Suprapubic skin (tissue), 4 donors: ENCODE data around the gene OSBPL6. TPM values are rescaled to one million over a fixed set of nuclear protein-coding genes. Genes with fewer than 3 reads are reported as not detected.

Experiments
- DNase-seq, 2 donors: peaks; one replicate each; pipeline ENCODE4 v3.0.0-alpha.2; 2019; ENCODE audit warnings: low spot score in 2 of 2
- H3K27ac ChIP-seq: fragments of 200-600 bp; sonication (generic); one replicate; pipeline ENCODE4 v1.5.1; 2019
- H3K27me3 ChIP-seq: fragments of 200-600 bp; sonication (generic); one replicate; pipeline ENCODE4 v1.5.1; 2019
- H3K36me3 ChIP-seq: fragments of 200-600 bp; sonication (generic); one replicate; pipeline ENCODE4 v1.5.1; 2019
- H3K4me1 ChIP-seq: fragments of 200-600 bp; sonication (generic); one replicate; pipeline ENCODE4 v1.5.1; 2019
- H3K4me3 ChIP-seq: fragments of 200-600 bp; sonication (generic); one replicate; pipeline ENCODE4 v1.5.1; 2019; ENCODE audit warnings: mild to moderate bottlenecking
- H3K9me3 ChIP-seq: fragments of 200-600 bp; sonication (generic); one replicate; pipeline ENCODE4 v1.5.1; 2019
- EP300 ChIP-seq: sonication (generic); formaldehyde crosslinking; IDR thresholded peaks from one replicate; pipeline ENCODE4 v1.6.1; 2017; ENCODE audit warnings: antibody characterized with exemption
- POLR2A ChIP-seq, 2 donors: fragments of 450-650 bp; IDR thresholded peaks; one replicate each; pipeline ENCODE4 v1.6.1; 2017; ENCODE audit warnings: antibody characterized with exemption in 2 of 2, mild to moderate bottlenecking in 2 of 2, moderate library complexity in 2 of 2
- POLR2AphosphoS5 ChIP-seq, 3 donors: sonication (generic); formaldehyde crosslinking; IDR thresholded peaks; one replicate each; pipeline ENCODE4 v1.6.1; 2017; ENCODE audit warnings: antibody characterized with exemption in 3 of 3
- WGBS: methylation state at CpG from one replicate; pipeline ENCODE4 v1.1.5; 2018; 5-methylcytosine and 5-hydroxymethylcytosine counted together
- total RNA-seq, 4 donors: library from RNA; depleted of rRNA; stranded (reverse); fragments of >200 nt; gene quantifications; one replicate each; pipeline ENCODE4 v1.1.0, GENCODE V29; 2016
- TF ChIP-seq, protein P1 (sequence below), 2 donors: fragments of 200-600 bp in 1 of 2; fragments of 450-650 bp in 1 of 2; sonication (generic) in 1 of 2; IDR thresholded peaks; one replicate each; pipeline ENCODE4 v1.5.1; 2016 to 2019; ENCODE audit warnings: antibody characterized with exemption in 2 of 2, mild to moderate bottlenecking in 1 of 2, moderate library complexity in 1 of 2

Gene OSBPL6
- total RNA-seq, 4 donors from 2014 or later: 19.5 to 30.9 (median 23.9) TPM

DNA sequence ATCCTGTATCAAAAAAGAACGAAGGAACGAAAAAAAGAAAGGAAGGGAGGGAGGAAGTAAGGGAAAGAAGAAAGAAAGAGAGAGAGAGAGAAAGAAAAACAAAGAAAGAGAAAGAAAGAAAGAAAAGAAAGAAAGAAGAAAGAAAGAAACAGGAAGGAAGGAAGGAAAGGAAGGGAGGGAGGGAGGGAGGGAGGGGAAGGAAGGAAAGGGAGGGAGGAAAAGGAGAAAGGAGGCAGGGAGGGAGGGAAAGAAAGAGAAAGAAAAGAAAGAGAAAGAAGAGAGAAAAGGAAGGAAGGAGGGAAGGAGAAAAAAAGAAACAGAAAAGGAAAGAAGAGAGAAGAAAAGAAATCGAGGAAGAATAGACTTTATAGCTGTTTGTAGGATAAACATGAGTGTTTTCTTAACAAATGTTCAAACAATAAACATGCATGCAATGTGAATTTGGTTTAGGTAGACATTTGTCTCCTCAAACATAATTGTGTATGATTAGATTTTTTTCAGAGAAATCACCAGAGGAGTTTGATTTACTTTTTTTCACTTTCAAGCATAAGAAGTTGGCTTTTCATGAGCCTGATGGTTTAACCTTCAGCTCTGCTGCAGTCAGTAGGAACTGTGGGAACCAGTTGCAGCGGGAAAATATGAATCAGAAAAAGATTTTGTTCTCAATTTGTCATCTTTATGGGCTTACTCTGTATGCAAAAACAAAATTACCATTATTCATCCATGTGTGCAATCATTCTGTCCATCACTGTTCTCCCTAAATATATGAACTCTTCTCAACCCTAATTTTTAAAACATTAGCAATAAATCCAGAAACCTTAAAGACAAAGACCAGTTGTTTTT, 185.1 kb downstream of the OSBPL6 start:
- no peak overlapping the region for H3K27ac ChIP-seq
- no peak overlapping the region for H3K4me3 ChIP-seq
- TF ChIP-seq POLR2AphosphoS5 (IDR thresholded peaks at IDR 0.05) (no peak), POLR2A (IDR thresholded peaks at IDR 0.05) (no peak), EP300 (no peak)
- TF ChIP-seq, protein P1, sequence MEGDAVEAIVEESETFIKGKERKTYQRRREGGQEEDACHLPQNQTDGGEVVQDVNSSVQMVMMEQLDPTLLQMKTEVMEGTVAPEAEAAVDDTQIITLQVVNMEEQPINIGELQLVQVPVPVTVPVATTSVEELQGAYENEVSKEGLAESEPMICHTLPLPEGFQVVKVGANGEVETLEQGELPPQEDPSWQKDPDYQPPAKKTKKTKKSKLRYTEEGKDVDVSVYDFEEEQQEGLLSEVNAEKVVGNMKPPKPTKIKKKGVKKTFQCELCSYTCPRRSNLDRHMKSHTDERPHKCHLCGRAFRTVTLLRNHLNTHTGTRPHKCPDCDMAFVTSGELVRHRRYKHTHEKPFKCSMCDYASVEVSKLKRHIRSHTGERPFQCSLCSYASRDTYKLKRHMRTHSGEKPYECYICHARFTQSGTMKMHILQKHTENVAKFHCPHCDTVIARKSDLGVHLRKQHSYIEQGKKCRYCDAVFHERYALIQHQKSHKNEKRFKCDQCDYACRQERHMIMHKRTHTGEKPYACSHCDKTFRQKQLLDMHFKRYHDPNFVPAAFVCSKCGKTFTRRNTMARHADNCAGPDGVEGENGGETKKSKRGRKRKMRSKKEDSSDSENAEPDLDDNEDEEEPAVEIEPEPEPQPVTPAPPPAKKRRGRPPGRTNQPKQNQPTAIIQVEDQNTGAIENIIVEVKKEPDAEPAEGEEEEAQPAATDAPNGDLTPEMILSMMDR (IDR thresholded peaks at IDR 0.05): no peak
- peaks cover 4% of the 10 kb centered on the region for H3K36me3 ChIP-seq
- no peaks in the 10 kb centered on the region for H3K27me3 ChIP-seq
- DNase-seq: no peak
- H3K9me3 ChIP-seq: no peaks in the 10 kb centered on the region
- WGBS: 91% methylated on average over 4 of the region's 4 CpGs
- H3K4me1 ChIP-seq: no peaks in the 10 kb centered on the region

DNA sequence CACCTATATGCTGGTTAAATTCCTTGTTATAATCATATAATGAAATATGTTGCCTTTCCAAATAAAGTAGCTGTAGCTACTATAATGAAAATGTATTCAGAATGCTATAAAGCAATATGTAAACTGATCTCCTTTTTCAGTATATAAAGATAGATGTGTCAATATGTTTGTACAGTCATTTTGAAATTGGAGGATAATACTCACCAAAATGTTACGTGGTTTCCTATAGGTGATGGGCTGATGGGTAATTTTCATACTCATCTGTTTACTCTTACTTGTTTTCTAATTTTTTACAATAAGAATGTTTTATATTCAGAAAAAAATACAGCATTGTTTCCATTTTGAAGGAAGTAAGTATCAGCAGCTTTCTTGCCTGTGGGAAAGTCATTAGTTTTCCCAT, 186.5 kb downstream of the OSBPL6 start:
- Histone ChIP-seq H3K27ac (no peak overlapping the region), H3K27me3 (no peaks in the 10 kb centered on the region), H3K4me1 (no peaks in the 10 kb centered on the region), H3K9me3 (no peaks in the 10 kb centered on the region), H3K4me3 (no peak overlapping the region), H3K36me3 (peaks cover 4% of the 10 kb centered on the region)
- TF ChIP-seq, protein P1 (IDR thresholded peaks at IDR 0.05): no peak
- TF ChIP-seq POLR2A (IDR thresholded peaks at IDR 0.05) (no peak), POLR2AphosphoS5 (IDR thresholded peaks at IDR 0.05) (no peak), EP300 (no peak)
- 93% methylated on average over 1 of the region's 1 CpG for WGBS
- DNase-seq: no peak

DNA sequence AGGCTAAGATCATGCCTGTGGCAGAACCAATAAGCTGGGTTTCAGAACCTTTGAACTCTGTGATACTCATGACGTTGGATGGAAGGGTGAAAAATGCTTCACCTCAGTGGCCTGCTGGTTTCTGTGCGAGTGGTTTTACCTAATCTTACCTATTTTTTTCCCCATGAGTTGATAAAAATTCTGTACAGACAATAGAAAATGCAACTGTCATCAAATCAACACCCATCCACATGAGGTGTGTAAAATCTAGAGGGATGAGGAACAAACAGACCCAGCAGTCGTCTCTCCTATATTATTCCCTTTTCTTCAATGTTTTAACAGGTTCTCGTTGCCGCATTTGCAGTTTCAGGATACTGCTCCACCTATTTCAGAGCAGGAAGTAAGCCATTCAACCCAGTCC, 189.4 kb downstream of the OSBPL6 start:
- Histone ChIP-seq H3K4me1 (no peaks in the 10 kb centered on the region), H3K36me3 (peaks cover 5% of the 10 kb centered on the region), H3K9me3 (no peaks in the 10 kb centered on the region), H3K27me3 (no peaks in the 10 kb centered on the region), H3K4me3 (no peak overlapping the region), H3K27ac (no peak overlapping the region)
- DNase-seq: no peak
- TF ChIP-seq, protein P1 (IDR thresholded peaks at IDR 0.05): no peak
- TF ChIP-seq POLR2A (IDR thresholded peaks at IDR 0.05) (no peak), POLR2AphosphoS5 (IDR thresholded peaks at IDR 0.05) (no peak), EP300 (no peak)
- WGBS: 92% methylated on average over 5 of the region's 5 CpGs

DNA sequence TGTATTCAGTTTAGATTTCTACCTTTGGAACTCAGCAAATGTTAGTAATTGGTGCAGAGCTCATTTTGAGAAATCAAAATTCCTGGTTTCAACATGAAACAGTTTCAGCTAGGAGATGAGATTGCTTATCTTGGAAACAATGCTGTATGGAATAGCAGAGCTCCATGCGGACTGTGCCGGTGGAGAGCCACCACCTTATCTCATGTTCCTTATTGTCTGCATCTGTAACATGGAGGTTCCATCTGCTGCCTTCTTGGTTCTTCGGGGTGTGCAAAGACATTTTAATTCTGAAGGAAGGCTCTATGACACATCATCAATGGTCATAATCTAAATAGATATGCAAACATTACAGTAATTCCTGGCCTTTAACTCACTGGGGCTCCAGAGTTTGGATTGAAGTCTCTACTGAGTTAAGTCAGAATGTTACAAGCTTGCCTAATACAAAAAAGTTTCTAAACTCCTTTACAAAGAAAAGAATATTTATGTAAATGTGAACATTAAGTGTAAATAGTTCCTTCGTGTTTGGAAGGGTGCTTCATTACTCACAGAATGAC, 191.4 kb downstream of the OSBPL6 start:
- DNase-seq: no peak
- H3K27me3 ChIP-seq: no peaks in the 10 kb centered on the region
- H3K27ac ChIP-seq: no peak overlapping the region
- no peak overlapping the region for H3K4me3 ChIP-seq
- no peaks in the 10 kb centered on the region for H3K9me3 ChIP-seq
- WGBS: 90% methylated on average over 4 of the region's 4 CpGs
- peaks cover 11% of the 10 kb centered on the region for H3K36me3 ChIP-seq
- no peaks in the 10 kb centered on the region for H3K4me1 ChIP-seq
- no peak for TF ChIP-seq POLR2A (IDR thresholded peaks at IDR 0.05)
- TF ChIP-seq, protein P1 (IDR thresholded peaks at IDR 0.05): no peak

DNA sequence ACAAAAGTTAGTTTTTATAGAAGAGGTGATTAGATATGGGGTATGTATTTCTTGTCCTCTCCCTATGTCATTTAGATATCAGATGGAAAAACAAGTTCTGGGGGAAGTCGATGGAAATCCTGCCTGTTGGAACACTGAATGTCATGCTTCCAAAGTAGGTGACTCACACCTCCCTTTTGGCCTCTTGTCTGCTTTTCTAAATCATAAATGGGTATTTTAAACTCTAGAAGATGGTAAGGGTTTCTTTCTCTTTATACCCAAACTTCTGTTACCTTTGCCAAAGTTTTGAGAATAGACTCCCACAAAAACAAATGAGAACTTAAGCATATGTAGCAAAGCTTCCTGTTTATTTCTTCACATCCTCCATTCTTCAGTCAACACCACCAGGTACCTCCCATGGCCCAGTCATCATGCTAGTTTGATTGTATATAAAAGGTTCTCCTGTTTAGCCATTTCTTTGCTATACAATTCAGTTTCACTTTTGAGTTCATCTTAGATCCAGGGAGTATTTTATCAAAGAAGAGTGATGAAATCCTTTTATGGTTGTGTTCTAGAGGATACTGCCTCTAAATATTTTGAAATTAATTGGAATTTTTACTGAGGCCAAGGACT, 192.8 kb downstream of the OSBPL6 start:
- 43% methylated on average over 1 of the region's 1 CpG for WGBS
- no peaks in the 10 kb centered on the region for H3K4me1 ChIP-seq
- no peaks in the 10 kb centered on the region for H3K27me3 ChIP-seq
- no peaks in the 10 kb centered on the region for H3K9me3 ChIP-seq
- H3K27ac ChIP-seq: no peak overlapping the region
- peaks cover 11% of the 10 kb centered on the region for H3K36me3 ChIP-seq
- TF ChIP-seq POLR2AphosphoS5 (IDR thresholded peaks at IDR 0.05): no peak
- TF ChIP-seq, protein P1 (IDR thresholded peaks at IDR 0.05): no peak
- TF ChIP-seq POLR2A (IDR thresholded peaks at IDR 0.05): no peak
- TF ChIP-seq EP300: no peak
- no peak overlapping the region for H3K4me3 ChIP-seq
- no peak for DNase-seq
